ENCODE data around the gene ZNF217.
"Not testable (repeated sequence)": the region's sequence is repeated elsewhere in the genome, so short reads cannot be mapped to it uniquely, and the experiment has no call there.

ZNF217 gene

GRCh38 chr20:53593466-53594007 lies at the start of gene ZNF217:
ZNF217 (minus strand) TSS chr20:53593839; CDS start chr20:53582826, 11,013 bp downstream.
- not testable (repeated sequence) for DNase-seq (ENCODE audit: low read depth)
- H3K4me3 ChIP-seq (ENCODE audit: low read depth, low read length), result peak within 1 kb of the TSS; percentile 74

- peak overlapping the region; percentile 6 for H3K4me3 ChIP-seq (ENCODE audit: low read depth, low read length)
- DNase-seq (ENCODE audit: low read depth), result peak; percentile 36
Observed at GRCh38 chr20:53643031-53643832, 49.6 kb upstream of the ZNF217 start.

GRCh38 chr20:53642196-53643030 lies 48.8 kb upstream of the ZNF217 start:
- DNase-seq (ENCODE audit: low read depth), result peak; percentile 36
- H3K4me3 ChIP-seq (ENCODE audit: low read depth, low read length), result peak overlapping the region; percentile 6

GRCh38 chr20:53639647-53640440 lies 46.2 kb upstream of the ZNF217 start:
- DNase-seq (ENCODE audit: low read depth), result no peak
- H3K4me3 ChIP-seq (ENCODE audit: low read depth, low read length), result no peak overlapping the region

DNA sequence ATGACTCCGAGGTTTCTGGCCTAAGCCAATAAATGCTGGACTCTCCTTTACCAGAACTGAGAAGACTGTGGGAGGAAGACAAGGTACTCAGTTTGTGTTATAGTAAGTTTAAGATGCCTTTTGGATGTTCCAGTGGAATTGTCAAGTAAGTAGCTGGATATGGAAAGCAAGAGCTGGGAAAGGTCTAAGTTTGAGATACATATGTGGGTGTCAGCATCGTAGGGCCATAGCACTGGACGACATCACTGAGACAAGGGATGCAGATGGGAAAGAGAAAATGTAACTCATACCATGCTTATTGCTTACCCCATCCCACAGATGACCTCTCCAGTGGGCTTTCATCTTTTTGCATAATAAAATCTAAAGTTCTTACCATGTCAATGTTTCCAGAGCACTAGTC lies 45.5 kb upstream of the ZNF217 start:
- DNase-seq (ENCODE audit: low read depth), result no peak
- H3K4me3 ChIP-seq (ENCODE audit: low read depth, low read length), result no peak overlapping the region

GRCh38 chr20:53637310-53637709 lies 43.7 kb upstream of the ZNF217 start:
- not testable (repeated sequence) for DNase-seq (ENCODE audit: low read depth); H3K4me3 ChIP-seq (ENCODE audit: low read depth, low read length)

DNA sequence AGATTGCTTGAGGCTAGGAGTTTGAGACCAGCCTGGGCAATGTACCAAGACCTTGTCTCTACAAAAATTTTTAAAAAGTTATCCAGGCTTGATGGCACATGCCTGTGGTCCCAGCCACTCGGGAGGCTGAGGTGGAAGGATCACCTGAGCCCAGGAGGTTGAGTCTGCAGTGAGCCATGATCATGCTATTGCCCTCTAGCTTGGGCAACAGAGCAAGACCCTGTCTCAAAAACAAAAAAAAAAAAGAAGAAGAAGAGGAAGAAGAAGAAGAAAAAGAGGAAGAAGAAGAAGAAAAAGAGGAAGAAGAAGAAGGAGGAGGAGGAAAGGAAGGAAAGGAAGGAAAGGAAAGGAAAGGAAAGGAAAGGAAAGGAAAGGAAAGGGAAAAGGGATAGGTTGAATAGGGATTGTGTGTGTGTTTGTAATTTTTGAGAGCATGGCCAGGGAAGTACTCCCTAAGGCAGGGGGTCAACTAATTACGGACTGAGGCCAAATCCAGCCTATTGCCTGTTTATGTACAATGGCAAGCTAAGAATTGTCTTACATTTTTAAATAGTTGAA lies 43.0 kb upstream of the ZNF217 start:
- H3K4me3 ChIP-seq (ENCODE audit: low read depth, low read length), result no peak overlapping the region
- DNase-seq (ENCODE audit: low read depth), result no peak

GRCh38 chr20:53635221-53635620 lies 41.6 kb upstream of the ZNF217 start:
- H3K4me3 ChIP-seq (ENCODE audit: low read depth, low read length), result no peak overlapping the region
- DNase-seq (ENCODE audit: low read depth), result no peak

GRCh38 chr20:53631909-53632662 lies 38.4 kb upstream of the ZNF217 start:
- DNase-seq (ENCODE audit: low read depth), result no peak
- no peak overlapping the region for H3K4me3 ChIP-seq (ENCODE audit: low read depth, low read length)

DNA sequence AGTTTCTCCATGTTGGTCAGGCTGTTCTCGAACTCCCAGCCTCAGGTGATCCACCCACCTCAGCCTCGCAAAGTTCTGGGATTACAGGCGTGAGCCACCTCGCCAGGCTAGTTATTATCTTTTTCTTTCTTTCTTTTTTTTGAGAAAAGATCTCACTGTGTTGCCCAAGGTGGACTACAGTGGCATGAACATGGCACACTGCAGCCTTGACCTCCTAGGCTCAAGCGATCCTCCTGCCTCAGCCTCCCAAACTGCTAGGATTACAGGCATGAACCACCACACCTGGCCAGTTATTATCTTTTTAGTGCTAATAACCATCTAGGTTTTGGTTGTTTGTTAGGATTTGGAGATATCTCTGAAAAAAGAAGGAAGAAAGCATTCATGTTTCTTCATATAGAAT lies 35.8 kb upstream of the ZNF217 start:
- no peak for DNase-seq (ENCODE audit: low read depth)
- H3K4me3 ChIP-seq (ENCODE audit: low read depth, low read length), result no peak overlapping the region

GRCh38 chr20:53628758-53629157 lies 35.1 kb upstream of the ZNF217 start:
- H3K4me3 ChIP-seq (ENCODE audit: low read depth, low read length); DNase-seq (ENCODE audit: low read depth): not testable (repeated sequence)

DNA sequence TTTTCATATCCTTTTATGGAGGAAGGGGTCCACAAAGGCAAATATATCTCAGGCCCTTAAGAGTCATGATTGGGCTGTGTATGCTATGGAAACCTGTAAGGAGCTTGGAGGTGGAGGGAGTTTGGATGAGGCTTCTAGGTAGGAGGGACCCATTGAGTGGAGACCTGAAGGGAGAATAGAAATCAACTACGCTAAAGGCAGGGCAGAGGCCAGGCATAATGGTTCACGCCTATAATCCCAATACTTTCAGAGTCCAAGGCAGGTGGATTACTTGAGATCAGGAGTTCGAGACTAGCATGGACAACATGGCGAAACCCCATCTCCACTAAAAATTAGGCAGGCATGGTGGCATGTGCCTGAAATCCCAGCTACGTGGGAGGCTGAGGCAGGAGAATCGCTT lies 34.4 kb upstream of the ZNF217 start:
- H3K4me3 ChIP-seq (ENCODE audit: low read depth, low read length), result no peak overlapping the region
- DNase-seq (ENCODE audit: low read depth), result no peak

- not testable (repeated sequence) for DNase-seq (ENCODE audit: low read depth); H3K4me3 ChIP-seq (ENCODE audit: low read depth, low read length)
Observed at GRCh38 chr20:53627001-53627400, 33.4 kb upstream of the ZNF217 start.

DNA sequence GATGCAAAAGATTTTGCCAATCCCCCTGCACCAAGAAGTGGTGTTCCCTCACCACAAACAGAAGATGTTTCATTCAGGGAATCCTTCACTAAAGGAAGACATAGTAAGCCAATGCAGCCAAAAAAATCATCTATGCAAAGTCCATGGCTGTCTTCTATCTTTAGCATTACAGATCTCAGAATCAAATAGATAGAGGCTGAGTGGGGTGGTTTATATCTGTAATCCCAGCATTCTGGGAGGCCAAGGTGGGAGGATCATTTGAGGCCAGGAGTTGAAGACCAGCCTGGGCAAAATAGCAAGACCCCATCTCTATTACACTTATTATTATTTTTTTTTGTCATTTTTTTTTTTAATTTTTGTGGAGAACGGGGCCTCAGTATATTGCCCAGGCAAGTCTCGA lies 32.9 kb upstream of the ZNF217 start:
- no peak for DNase-seq (ENCODE audit: low read depth)
- H3K4me3 ChIP-seq (ENCODE audit: low read depth, low read length), result no peak overlapping the region

GRCh38 chr20:53625311-53626129 lies 31.9 kb upstream of the ZNF217 start:
- no peak for DNase-seq (ENCODE audit: low read depth)
- H3K4me3 ChIP-seq (ENCODE audit: low read depth, low read length), result no peak overlapping the region

- not testable (repeated sequence) for DNase-seq (ENCODE audit: low read depth); H3K4me3 ChIP-seq (ENCODE audit: low read depth, low read length)
Observed at GRCh38 chr20:53624927-53625250, 31.2 kb upstream of the ZNF217 start.

DNA sequence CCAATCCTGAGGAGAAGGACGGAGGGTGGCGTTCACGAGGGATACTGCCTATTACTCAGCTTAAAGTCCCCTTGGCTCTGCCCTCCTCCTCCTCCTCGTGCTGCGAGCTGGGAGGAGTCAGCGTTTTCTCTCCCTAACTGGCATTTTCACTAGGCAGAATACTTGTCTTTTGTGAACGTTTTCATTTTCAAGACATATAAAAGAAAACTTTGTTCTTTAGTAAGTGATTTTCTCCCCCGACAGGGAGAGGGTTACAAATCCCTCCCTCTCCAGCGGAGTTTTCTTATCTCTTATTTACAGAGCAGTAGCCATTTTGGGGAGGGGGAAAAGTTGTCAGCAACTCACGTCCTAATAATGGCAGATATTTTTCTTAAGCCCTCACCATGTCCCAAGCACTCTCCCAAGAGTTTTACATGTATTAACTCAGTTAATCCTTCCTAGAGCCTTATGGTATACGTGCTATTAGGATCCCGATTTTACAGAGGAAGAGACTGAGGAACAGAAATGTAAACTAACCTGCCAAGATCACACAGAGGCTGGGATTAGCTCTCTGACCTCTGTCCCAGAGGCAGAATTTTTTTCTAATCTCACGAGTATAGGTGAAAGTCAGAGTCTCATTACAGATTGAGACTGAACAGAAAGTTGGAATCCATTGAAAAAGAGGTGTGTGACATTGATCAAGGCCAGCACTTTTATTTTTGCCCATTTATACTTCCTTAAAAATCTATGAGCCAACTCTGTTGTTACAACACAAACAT lies 30.0 kb upstream of the ZNF217 start:
- no peak for DNase-seq (ENCODE audit: low read depth)
- H3K4me3 ChIP-seq (ENCODE audit: low read depth, low read length), result peak overlapping the region; percentile 12

All from skeletal muscle cell (primary cell).